ENCODE data around the gene HBS1L. TPM values are rescaled to one million over a fixed set of nuclear protein-coding genes. Genes with fewer than 3 reads are reported as not detected.

The HBS1L gene
- total RNA-seq, 1 experiment from 2014 or later: 126 TPM

DNA sequence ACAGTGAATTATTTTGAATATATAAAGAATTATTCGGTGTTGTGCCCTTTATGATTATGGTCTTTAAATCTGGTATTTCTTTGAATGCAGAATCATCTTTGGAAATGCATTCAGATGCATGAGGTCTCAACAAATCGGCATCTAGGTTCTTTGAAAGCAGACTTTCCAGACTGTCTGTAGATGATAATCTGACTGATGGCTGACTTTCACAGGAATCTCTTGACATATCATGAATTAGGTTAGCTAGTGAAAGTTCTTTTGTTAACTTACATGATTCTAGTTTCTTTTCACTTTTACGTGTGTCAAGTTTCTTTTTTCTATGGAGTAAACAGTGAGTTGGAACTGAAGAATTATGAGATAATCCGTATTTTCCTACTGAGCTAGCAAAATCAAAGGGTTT lies 17.1 kb downstream of the HBS1L start:
- no peak for DNase-seq (ENCODE audit: low read depth)

DNA sequence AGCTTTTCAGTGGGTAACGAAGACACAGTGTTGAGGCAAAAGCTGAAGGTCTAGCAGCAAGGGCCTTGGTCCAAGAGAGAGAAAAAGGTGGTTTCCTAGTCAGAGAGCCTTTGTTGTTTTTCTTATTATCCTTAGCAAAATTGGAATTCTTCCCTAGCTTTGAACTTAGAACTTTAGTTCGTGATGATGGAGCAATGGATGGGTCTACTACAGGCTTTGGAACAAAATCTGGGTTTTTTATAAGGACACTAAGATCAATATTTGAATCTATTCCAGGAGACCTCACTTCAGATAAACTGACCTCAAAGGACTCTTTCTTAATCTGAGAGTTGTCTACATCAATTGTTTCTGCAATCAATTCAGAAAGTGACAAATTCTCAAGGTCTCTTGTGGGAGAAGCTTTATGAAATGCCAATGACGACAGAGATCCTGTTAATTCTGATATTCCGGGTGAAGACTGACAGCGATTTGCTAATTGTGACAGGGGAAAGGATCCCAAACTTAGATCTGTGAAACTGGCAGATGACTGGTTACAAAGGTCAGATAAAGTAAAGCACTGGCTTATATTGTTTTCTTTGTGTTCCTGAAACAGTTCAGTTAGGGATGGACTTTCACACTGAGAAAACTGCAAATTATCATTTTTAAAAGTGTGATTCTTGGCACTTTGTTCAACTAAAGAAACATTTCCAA lies 17.7 kb downstream of the HBS1L start:
- no peak for DNase-seq (ENCODE audit: low read depth)

DNA sequence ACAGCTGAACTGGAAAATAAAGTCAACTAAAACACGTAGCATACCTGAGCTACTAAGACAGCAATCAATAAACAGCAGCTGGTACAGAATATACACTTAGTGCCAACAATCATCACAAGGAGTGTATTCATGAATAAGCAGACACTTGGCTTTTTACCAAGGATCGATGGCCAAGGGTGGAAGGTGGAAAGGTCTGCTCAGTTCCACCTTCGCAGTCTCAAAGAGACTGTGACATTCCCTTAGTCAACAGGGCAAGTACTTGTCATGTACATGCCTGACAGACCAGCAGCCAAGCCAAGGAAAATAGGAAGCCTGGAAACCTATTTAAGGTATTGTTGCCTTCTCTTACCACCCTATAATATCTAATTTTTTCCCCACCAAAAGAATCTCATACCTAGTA lies 21.4 kb downstream of the HBS1L start:
- DNase-seq (ENCODE audit: low read depth): no peak

GRCh38 chr6:135030532-135031178 lies 24.0 kb downstream of the HBS1L start:
- DNase-seq (ENCODE audit: low read depth): no peak

GRCh38 chr6:135030056-135030473 lies 24.6 kb downstream of the HBS1L start:
- DNase-seq (ENCODE audit: low read depth): no peak

DNA sequence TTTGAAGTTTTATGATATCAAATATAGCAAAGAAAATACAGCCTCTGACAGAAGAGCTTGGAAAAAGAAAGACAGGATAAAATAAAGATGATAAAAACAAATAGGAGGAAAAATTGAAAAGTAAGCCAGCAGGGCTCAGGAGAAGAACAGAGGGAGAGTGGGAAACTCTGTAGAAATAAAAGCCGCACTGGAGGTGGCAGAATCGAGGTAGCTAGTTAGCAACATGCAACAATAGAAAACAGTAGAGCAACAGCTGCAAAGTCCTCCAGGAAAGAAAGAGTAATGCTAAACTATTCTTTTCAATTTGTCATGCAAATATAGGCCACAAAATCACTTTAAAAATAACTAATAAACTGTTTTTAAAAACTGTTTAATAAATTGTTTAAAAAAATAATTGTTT lies 28.8 kb downstream of the HBS1L start:
- DNase-seq (ENCODE audit: low read depth): no peak

- no peak for DNase-seq (ENCODE audit: low read depth)
These were observed 29.4 kb downstream of the HBS1L start for GRCh38 chr6:135025175-135025574.

GRCh38 chr6:135022050-135022697 lies 32.4 kb downstream of the HBS1L start:
- no peak for DNase-seq (ENCODE audit: low read depth)

DNA sequence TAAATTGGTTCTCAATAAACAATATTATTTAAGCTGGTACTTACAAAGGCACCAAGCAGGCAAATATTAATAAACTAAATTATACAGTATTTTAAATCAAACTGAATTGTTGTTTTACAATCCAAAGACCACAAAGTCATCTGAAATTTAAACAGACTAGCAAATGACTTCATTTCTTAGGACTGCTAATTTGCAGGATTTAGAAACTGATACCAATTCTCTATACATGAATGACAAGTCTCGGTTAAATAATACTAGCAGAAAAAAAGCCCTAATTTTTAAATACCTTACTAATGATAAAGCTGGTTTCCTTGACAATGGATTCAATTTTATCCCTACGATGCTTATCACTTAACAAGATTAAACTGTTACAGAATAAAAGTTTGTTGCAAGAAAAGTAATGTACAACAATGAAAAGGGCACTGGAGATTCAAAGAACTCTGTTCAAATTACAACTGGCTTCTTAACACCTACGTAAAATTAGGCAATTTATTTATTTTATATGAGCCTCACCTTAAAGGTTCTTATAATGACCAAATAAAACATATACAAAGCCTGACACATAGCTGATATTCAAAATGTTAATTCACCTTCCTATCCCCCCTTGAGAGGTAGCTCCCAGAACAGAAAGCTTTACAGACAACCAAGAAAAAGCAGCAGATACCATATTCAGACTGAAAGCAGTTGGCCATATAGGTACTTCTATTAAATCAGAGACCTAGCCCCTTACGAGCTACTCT lies 33.1 kb downstream of the HBS1L start:
- no peak for DNase-seq (ENCODE audit: low read depth)

GRCh38 chr6:135018941-135019340 lies 35.7 kb downstream of the HBS1L start:
- DNase-seq (ENCODE audit: low read depth): no peak

GRCh38 chr6:135018052-135018451 lies 36.6 kb downstream of the HBS1L start:
- DNase-seq (ENCODE audit: low read depth): no peak

- no peak for DNase-seq (ENCODE audit: low read depth)
These were observed 40.2 kb downstream of the HBS1L start for GRCh38 chr6:135014353-135014832.

DNA sequence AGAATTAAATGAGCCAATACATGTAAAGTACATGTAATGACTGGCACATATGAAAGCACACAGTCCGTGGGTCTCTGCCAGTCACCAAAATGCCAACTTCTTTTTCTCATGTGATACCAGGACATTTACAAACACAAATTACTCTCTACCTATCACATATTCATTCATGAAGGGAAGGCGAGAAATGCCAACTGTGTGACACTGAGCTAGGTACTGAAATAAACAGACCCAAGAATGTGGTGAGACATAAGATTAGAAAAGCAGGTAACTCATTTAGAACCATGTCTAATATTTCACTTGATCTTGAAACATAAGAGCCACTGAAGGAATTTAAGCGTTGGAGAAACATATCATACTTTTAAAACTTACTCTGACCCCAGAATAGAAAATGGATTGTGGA lies 41.4 kb downstream of the HBS1L start:
- DNase-seq (ENCODE audit: low read depth): no peak

DNA sequence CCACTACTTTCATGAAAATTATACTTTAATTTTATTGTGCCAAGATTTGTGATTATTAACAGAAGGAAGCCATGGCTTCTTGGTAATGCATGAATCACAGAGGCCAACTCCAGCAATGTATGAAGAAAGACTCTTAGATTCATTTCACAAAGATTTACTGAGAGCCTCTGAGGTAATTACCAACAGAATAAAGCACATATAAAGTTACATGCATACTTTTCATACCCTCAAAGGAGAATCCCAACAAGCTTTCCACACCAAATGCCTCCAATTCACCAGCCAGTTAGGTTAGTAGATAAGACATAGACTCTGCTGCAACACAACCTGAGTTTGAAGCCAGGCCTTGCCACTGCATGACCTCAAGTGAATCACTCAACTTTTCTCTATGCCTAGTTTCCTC lies 41.9 kb downstream of the HBS1L start:
- DNase-seq (ENCODE audit: low read depth): no peak

DNA sequence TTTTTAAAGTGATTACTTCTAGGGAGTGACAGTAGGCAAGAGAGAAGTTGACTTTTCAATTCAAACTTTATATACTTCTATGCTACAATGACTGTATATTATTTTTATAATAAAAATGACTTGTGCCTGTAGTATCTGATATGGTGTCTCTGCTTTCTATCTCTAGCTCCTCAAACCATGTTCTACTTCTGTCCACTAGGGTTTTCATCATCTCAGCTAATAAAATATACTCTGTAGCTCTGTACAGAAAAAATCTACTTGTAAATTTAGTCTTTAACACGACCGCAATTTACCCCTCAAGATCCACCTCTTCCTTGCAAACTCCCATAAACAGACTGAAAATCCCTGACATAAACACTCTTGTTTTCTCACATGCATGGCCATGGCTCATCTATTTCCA lies 42.3 kb downstream of the HBS1L start:
- no peak for DNase-seq (ENCODE audit: low read depth)

DNA sequence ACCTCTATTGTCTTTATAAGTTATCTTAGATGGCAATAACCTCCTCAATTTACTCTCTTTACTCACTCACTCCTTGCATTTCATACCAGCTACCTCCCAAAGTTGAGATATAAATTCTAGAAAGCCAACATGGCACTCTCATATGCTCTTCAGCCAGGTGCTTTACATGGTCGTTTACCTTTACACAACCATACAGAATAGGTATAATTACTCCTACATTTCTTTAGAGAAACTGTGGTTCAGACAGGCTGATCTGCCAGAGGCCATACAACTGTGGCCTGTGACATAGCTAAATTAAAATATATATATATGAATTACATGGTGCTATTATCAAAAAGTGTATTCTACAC lies 45.7 kb downstream of the HBS1L start:
- no peak for DNase-seq (ENCODE audit: low read depth)

GRCh38 chr6:135008072-135008940 lies 46.3 kb downstream of the HBS1L start:
- no peak for DNase-seq (ENCODE audit: low read depth)

DNA sequence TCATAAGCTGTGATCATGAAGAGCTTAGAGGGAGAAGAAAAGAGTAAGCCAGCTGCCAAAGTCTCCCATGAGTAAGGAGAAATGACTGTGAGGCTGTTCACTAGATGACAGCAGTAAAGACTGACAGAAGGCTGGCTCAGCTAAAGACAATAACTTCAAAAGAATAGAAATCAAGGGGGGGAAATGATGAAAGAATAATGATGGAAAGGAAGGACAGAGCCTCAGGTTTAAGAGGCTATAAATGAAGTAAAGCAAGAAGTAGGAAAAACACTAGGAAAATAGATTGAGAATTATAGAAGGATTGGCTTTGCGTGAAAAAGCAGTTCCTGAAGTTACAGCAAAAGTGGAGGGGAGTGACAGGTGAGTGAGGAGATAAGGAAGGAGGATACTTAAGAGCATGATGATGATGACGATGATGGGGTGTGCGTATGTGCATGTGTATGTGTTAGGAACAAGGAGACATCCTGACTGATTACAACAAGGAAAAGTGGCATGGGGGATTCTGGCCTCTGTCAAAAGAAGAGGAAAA lies 48.2 kb downstream of the HBS1L start:
- DNase-seq (ENCODE audit: low read depth): no peak

- DNase-seq (ENCODE audit: low read depth): no peak
These were observed 50.2 kb downstream of the HBS1L start for GRCh38 chr6:135004399-135004798.

GRCh38 chr6:135002974-135003703 lies 51.5 kb downstream of the HBS1L start:
- DNase-seq (ENCODE audit: low read depth): no peak
